ENCODE results near the gene DRAXIN.

- TF ChIP-seq EP300 (IDR thresholded peaks at IDR 0.05) (no peak), POLR2A (IDR thresholded peaks at IDR 0.05) (no peak)
- TF ChIP-seq, protein P1, sequence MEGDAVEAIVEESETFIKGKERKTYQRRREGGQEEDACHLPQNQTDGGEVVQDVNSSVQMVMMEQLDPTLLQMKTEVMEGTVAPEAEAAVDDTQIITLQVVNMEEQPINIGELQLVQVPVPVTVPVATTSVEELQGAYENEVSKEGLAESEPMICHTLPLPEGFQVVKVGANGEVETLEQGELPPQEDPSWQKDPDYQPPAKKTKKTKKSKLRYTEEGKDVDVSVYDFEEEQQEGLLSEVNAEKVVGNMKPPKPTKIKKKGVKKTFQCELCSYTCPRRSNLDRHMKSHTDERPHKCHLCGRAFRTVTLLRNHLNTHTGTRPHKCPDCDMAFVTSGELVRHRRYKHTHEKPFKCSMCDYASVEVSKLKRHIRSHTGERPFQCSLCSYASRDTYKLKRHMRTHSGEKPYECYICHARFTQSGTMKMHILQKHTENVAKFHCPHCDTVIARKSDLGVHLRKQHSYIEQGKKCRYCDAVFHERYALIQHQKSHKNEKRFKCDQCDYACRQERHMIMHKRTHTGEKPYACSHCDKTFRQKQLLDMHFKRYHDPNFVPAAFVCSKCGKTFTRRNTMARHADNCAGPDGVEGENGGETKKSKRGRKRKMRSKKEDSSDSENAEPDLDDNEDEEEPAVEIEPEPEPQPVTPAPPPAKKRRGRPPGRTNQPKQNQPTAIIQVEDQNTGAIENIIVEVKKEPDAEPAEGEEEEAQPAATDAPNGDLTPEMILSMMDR (IDR thresholded peaks at IDR 0.05): peak in 3 of 4 experiments; percentile 42 to 73 (median 54)
Observed at GRCh38 chr1:11645670-11646265, 45.7 kb upstream of the DRAXIN start.
